ENCODE results near the gene KCNK3. TPM values are rescaled to one million over a fixed set of nuclear protein-coding genes. Genes with fewer than 3 reads are reported as not detected.
A peak's percentile ranks its signal among the peaks of the same experiment; 100 is the strongest.

KCNK3 gene
- total and polyA plus RNA-seq, 2 of the 13 experiments (the other 11 are each of a cell fraction or from before 2014, with no cell fraction given), result not detected

- intact Hi-C loops (cut with micrococcal nuclease; ENCODE audit: unreplicated experiment), result no loop called here
- no peaks in the 10 kb centered on the region for H4K20me1 ChIP-seq (ENCODE audit: insufficient read depth, low read length)
- no peaks in the 10 kb centered on the region for H3K27me3 ChIP-seq (ENCODE audit: control insufficient read depth in 1 of 2, insufficient read depth in 2 of 2, low read length in 2 of 2)
- H3K9me3 ChIP-seq (ENCODE audit: low read length), result no peaks in the 10 kb centered on the region
- ChIA-PET CTCF (ENCODE audit: low intra/inter-chr PET ratio, low total read pairs) (no interaction called here), POLR2A (no interaction called here)
- no peak for TF ChIP-seq KDM4B (CRISPR knock-in tag; IDR thresholded peaks at IDR 0.05)
- TF ChIP-seq FOXA3 (CRISPR knock-in tag; IDR thresholded peaks at IDR 0.05), result no peak
- TF ChIP-seq ZBTB33 (CRISPR knock-in tag; IDR thresholded peaks at IDR 0.05), result no peak
- TF ChIP-seq PHF20 (CRISPR knock-in tag; IDR thresholded peaks at IDR 0.05), result no peak
- no peak for TF ChIP-seq TBL1XR1 (IDR thresholded peaks at IDR 0.05; ENCODE audit: borderline replicate concordance, low read length, partially characterized antibody)
- TF ChIP-seq AGO2 (optimal IDR thresholded peaks at IDR 0.05; ENCODE audit: low read depth, low read length), result peak; percentile 11
- TF ChIP-seq ZNF879 (CRISPR knock-in tag; IDR thresholded peaks at IDR 0.05), result no peak
- no peak for TF ChIP-seq ZFAT (CRISPR knock-in tag; conservative IDR thresholded peaks at IDR 0.05)
- no peaks in the 10 kb centered on the region for H3K79me2 ChIP-seq (ENCODE audit: insufficient read depth, low read length)
- no peak overlapping the region for H2AFZ ChIP-seq (ENCODE audit: low read length)
- WGBS (ENCODE audit: low lambda C conversion rate), result 94% methylated on average over 3 of the region's 3 CpGs
- H3K4me3 ChIP-seq (replicated peaks in 1 of 3; ENCODE audit: insufficient read depth in 1 of 3, low read depth in 2 of 3, low read length in 3 of 3), result no peak overlapping the region
- DNase-seq (ENCODE audit: low spot score) (no peak), FAIRE-seq (no peak), ATAC-seq (no peak)
- peaks cover 6% of the 10 kb centered on the region for H3K4me1 ChIP-seq (ENCODE audit: insufficient read depth, low read length)
- BruUV-seq (replicated peaks), result no TSS peak
- peaks cover 21 to 53% of the 10 kb centered on the region in 2 experiments for H3K36me3 ChIP-seq (replicated peaks in 1 of 2; ENCODE audit: control insufficient read depth in 1 of 2, insufficient read depth in 2 of 2, low read length in 2 of 2)
- no peak overlapping the region for H3K27ac ChIP-seq (ENCODE audit: extremely low read length, insufficient read depth, low read length)
- in situ Hi-C loops (cut with HindIII; ENCODE audit: extremely low pct_ligation_motif_present, low pct_unique_long_range_greater_than_20kb), result no loop called here
- no peak overlapping the region for H3K9ac ChIP-seq (ENCODE audit: insufficient read depth, low read depth, low read length)
- no peak overlapping the region for H3K4me2 ChIP-seq (ENCODE audit: low read depth, low read length)
These were observed 86.0 kb downstream of the KCNK3 start for GRCh38 chr2:26778507-26778906.

All from HepG2 (cell line).